Fibroblast of villous mesenchyme (primary cell): ENCODE data around the gene EDAR. TPM values are rescaled to one million over a fixed set of nuclear protein-coding genes. Genes with fewer than 3 reads are reported as not detected.

Experiments used
- DNase-seq: peaks from one replicate; pipeline ENCODE4 v3.0.0-alpha.2; 2010; ENCODE audit warnings: low read depth
- H3K4me3 ChIP-seq: 2 replicates; pipeline ENCODE4 v1.5.1; 2011; ENCODE audit warnings: low read depth, mild to moderate bottlenecking, low read length
- total RNA-seq: library from RNA; depleted of rRNA; stranded (reverse); fragments of >200 nt; gene quantifications from 2 replicates; pipeline ENCODE4 v1.2.3, GENCODE V29; 2012
- TF ChIP-seq, protein P1 (sequence below): IDR thresholded peaks from 2 replicates; pipeline ENCODE4 v1.5.1; 2012; ENCODE audit warnings: low read depth, mild to moderate bottlenecking, low read length; ENCODE audit not compliant: insufficient read depth

EDAR gene
- total RNA-seq, 1 donor: not detected

DNA sequence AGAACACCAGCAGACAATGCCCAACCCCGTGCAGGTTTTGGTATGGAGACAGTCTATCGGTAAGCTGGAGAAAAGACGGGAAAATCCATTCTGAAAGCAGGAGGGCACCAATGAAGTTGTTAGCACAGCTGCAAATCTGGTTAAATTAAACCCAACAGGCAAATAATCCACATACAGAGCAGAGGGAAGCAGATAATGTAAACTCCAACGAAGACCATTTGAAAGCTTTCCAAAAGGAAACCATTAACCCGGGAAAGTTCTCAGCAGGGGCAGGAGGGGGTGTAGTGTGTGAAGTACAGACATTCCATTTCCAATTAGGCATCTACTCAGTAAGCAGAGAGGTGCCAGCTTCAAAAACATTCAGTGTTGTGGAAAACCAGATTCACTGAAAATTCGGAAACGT, 10.3 kb downstream of the EDAR start:
- TF ChIP-seq, protein P1, sequence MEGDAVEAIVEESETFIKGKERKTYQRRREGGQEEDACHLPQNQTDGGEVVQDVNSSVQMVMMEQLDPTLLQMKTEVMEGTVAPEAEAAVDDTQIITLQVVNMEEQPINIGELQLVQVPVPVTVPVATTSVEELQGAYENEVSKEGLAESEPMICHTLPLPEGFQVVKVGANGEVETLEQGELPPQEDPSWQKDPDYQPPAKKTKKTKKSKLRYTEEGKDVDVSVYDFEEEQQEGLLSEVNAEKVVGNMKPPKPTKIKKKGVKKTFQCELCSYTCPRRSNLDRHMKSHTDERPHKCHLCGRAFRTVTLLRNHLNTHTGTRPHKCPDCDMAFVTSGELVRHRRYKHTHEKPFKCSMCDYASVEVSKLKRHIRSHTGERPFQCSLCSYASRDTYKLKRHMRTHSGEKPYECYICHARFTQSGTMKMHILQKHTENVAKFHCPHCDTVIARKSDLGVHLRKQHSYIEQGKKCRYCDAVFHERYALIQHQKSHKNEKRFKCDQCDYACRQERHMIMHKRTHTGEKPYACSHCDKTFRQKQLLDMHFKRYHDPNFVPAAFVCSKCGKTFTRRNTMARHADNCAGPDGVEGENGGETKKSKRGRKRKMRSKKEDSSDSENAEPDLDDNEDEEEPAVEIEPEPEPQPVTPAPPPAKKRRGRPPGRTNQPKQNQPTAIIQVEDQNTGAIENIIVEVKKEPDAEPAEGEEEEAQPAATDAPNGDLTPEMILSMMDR: no peak
- DNase-seq: no peak

DNA sequence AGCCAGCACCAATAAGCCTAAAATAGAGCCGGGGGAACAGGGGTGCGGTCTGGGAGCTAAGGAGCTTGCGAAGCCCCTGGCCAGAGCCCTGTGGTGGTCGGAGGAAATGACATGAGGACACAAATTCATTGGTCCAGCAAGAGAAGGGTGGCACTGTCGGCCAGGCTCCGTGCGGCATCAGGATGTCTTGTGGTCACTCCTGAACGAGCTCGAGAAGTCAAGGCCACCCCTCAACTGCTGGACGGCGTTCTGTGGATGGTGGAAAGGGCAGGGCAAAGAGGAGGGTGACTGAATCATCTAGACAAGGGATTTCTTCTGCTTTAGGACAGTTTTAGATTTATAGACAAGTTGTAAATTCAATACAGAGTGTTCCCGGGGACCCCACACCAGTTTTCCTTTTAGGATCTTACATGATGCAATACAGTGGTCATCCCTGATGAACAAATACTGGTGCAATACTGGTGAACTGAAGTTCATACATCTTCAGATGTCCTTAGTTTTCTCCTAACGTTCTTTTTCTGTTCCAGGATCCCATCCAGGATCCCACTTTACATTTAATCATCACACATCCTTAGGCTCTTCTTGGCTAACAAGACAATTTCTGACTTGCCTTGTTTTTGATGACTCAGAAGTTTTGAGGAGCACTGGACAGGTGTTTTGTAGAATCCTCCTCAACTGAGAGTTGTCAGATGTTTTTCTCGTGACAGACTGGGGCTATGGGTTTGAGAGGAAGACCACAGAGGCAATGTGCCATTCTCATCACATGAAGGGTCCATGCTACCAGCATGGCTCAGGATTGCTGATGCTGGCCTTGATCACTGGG, 13.2 kb downstream of the EDAR start:
- H3K4me3 ChIP-seq: no peak overlapping the region
- DNase-seq: no peak
- TF ChIP-seq, protein P1: no peak

More for the DNA sequence above, 10.3 kb downstream of the EDAR start:
- H3K4me3 ChIP-seq: no peak overlapping the region

DNA sequence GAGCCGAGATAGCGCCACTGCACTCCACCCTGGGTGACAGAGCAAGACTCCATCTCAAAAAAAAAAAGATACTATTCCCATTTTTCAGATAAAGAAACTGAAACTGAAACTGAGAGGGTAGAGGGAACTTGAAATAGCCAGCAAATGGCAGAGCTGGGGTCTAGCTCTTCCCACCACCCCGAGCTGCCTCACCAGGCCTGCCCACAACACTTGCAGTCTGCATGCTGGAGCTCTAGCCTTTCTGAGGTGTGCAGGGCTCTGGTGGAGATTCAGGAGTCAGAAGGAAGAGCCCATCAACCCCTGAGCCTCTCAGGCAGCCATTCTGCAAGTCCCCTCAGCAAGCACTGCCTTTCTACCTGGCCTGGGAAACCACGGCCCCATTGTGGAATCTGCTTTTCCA, 14.3 kb downstream of the EDAR start:
- H3K4me3 ChIP-seq: no peak overlapping the region
- DNase-seq: no peak
- TF ChIP-seq, protein P1: no peak

DNA sequence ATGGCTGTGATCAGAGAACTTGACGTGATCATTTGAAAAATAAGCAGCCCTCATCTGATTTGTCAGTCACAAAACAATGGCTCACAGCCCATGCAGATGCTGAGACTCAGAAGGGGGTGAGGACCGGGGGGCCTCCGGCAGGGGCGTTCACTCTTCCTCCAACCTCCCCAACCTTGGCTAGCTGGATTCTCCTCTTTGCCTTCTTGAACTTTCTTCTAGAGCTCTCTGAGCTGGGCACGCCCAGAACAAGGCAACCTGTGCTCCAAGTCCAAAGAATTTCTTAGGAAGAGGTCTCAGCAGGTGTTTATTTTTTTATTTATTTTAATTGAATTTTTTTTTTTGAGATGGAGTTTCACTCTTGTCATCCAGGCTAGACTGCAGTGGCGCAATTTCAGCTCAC, 16.4 kb downstream of the EDAR start:
- TF ChIP-seq, protein P1: no peak
- no peak for DNase-seq
- no peak overlapping the region for H3K4me3 ChIP-seq

DNA sequence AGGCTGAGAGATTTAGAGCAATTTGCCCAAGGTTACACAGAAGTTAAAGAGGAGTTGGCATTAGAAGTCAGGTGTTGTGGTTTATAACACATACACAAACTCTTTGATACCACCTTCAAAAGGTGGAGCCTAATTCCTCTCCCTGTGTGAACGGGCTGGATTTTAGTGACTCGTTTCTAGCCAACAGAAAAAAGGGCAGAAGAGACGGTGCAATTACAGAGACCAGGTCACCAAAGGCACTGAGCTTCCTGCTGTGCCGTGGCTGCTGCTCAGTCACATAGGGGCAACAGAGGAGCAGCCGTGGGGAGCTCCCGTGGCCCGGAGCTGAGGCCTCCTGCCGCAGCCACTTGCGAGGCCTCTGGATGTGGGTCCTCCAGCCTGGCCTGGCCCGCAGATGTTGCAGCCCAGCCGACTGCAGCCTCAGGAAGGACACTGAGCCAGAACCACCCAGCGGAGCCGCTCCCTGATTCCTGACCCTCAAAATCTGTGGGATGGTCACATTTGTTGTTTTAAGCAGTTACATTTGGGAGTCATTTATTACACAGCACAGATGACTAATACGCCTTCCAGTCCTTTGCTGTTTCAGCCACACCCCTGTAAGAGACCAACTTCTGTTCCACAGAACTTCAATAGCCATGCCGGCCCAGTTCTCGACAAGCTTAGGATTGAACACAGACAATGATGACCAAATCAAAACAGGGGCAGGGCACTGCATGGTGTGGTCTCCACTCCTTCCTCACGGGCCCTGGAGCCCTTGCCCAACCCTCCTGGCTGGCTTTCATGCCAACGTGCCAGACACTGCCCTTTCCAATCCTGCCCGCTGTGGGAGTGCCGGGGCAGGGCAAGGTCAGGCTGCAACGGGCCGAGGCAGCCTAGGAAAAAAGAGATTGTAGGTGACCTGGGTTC, 17.1 kb downstream of the EDAR start:
- H3K4me3 ChIP-seq: no peak overlapping the region
- TF ChIP-seq, protein P1: no peak
- DNase-seq: no peak

DNA sequence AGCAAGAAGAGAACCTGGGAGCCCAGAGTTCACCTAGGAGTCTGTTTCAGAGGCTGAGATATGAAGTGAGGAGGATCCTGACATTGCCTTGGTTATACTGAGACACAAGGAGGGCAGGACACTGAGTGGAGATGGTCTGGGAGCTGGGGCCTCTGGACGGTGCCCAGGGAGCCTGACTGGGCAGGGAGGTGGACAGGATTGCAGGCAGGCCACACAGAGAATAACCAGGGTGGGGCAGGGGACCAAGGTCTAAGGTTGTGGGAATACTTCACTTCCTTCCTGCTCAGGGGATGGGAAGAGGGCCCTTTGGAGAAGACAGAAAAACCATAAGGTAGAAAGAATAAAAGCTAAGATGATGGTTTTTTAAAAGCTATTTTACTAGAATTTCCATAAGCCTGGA, 18.7 kb downstream of the EDAR start:
- TF ChIP-seq, protein P1: no peak
- H3K4me3 ChIP-seq: no peak overlapping the region
- DNase-seq: no peak
